ENCODE results near the gene TMEM132C. TPM values are rescaled to one million over a fixed set of nuclear protein-coding genes. Genes with fewer than 3 reads are reported as not detected.

Gene TMEM132C
- total RNA-seq, 4 donors from 2014 or later, result 0.13 to 7.6 (median 0.37) TPM

- Histone ChIP-seq H3K27me3 (no peaks in the 10 kb centered on the region), H3K9me3 (no peaks in the 10 kb centered on the region), H3K36me3 (no peaks in the 10 kb centered on the region), H3K4me3 (no peak overlapping the region), H3K4me1 (no peaks in the 10 kb centered on the region), H3K27ac (no peak overlapping the region)
- 48 to 53% methylated on average over 6 to 7 of the region's 8 CpGs for WGBS, 2 donors
- DNase-seq, result no peak
- TF ChIP-seq CTCF (IDR thresholded peaks at IDR 0.05) (no peak), POLR2A (IDR thresholded peaks at IDR 0.05) (no peak)
- intact Hi-C loops (cut with DNase I), result no loop called here
These were observed 462.7 kb downstream of the TMEM132C start for GRCh38 chr12:128729628-128730121.

- no peak for DNase-seq
- no peaks in the 10 kb centered on the region for H3K4me1 ChIP-seq
- 44 to 53% methylated on average over 5 of the region's 5 CpGs for WGBS, 2 donors
- H3K4me3 ChIP-seq, result no peak overlapping the region
- H3K36me3 ChIP-seq, result no peaks in the 10 kb centered on the region
- no peak overlapping the region for H3K27ac ChIP-seq
- TF ChIP-seq CTCF (IDR thresholded peaks at IDR 0.05) (no peak), POLR2A (IDR thresholded peaks at IDR 0.05) (no peak)
- H3K9me3 ChIP-seq, result no peaks in the 10 kb centered on the region
- H3K27me3 ChIP-seq, result no peaks in the 10 kb centered on the region
- intact Hi-C loops (cut with DNase I), result no loop called here
These were observed 467.4 kb downstream of the TMEM132C start for GRCh38 chr12:128734371-128734770.

GRCh38 chr12:128737292-128737966, 470.5 kb downstream of the TMEM132C start:
- Histone ChIP-seq H3K27ac (no peak overlapping the region), H3K4me1 (no peaks in the 10 kb centered on the region), H3K4me3 (no peak overlapping the region), H3K36me3 (no peaks in the 10 kb centered on the region), H3K9me3 (peaks cover 0 to 3% (median 0%) of the 10 kb centered on the region in 3 donors), H3K27me3 (no peaks in the 10 kb centered on the region)
- DNase-seq, result no peak
- no peak for TF ChIP-seq CTCF (IDR thresholded peaks at IDR 0.05)
- TF ChIP-seq POLR2A (IDR thresholded peaks at IDR 0.05), result no peak
- intact Hi-C loops (cut with DNase I), result no loop called here
- WGBS, 2 donors, result 57 to 68% methylated on average over 3 of the region's 3 CpGs

- H3K27ac ChIP-seq, result peak overlapping the region in 1 of 4 donors; percentile 25
These were observed 476.9 kb downstream of the TMEM132C start for GRCh38 chr12:128743916-128744315.

More at GRCh38 chr12:128743916-128744315, 476.9 kb downstream of the TMEM132C start:
- WGBS, 2 donors, result 56 to 70% methylated on average over 6 to 7 of the region's 7 CpGs
- no peak overlapping the region for H3K4me3 ChIP-seq
- H3K9me3 ChIP-seq, result peaks cover 0 to 3% (median 0%) of the 10 kb centered on the region in 3 donors
- no peak for TF ChIP-seq POLR2A (IDR thresholded peaks at IDR 0.05)
- no peak for TF ChIP-seq CTCF (IDR thresholded peaks at IDR 0.05)
- no peaks in the 10 kb centered on the region for H3K36me3 ChIP-seq
- DNase-seq, result no peak
- no peaks in the 10 kb centered on the region for H3K27me3 ChIP-seq
- no peaks in the 10 kb centered on the region for H3K4me1 ChIP-seq
- intact Hi-C loops (cut with DNase I), result no loop called here

Measured in esophagus squamous epithelium (tissue), 5 donors.